Breast epithelium (tissue), 3 donors: ENCODE data around the gene MMD.

Source experiments
- POLR2A ChIP-seq: fragments of 450-650 bp; IDR thresholded peaks from one replicate; pipeline ENCODE4 v1.6.1; 2016; ENCODE audit warnings: antibody characterized with exemption, mild to moderate bottlenecking, moderate library complexity
- POLR2AphosphoS5 ChIP-seq, 3 donors: sonication (generic); formaldehyde crosslinking; IDR thresholded peaks; one replicate each; pipeline ENCODE4 v1.6.1; 2017; ENCODE audit warnings: antibody characterized with exemption in 3 of 3
- TF ChIP-seq, protein P1 (sequence below), 3 donors: fragments of 450-650 bp; IDR thresholded peaks; one replicate each; pipeline ENCODE4 v1.5.1; 2016 to 2017; ENCODE audit warnings: antibody characterized with exemption in 3 of 3, mild to moderate bottlenecking in 3 of 3, moderate library complexity in 3 of 3

- TF ChIP-seq, protein P1, sequence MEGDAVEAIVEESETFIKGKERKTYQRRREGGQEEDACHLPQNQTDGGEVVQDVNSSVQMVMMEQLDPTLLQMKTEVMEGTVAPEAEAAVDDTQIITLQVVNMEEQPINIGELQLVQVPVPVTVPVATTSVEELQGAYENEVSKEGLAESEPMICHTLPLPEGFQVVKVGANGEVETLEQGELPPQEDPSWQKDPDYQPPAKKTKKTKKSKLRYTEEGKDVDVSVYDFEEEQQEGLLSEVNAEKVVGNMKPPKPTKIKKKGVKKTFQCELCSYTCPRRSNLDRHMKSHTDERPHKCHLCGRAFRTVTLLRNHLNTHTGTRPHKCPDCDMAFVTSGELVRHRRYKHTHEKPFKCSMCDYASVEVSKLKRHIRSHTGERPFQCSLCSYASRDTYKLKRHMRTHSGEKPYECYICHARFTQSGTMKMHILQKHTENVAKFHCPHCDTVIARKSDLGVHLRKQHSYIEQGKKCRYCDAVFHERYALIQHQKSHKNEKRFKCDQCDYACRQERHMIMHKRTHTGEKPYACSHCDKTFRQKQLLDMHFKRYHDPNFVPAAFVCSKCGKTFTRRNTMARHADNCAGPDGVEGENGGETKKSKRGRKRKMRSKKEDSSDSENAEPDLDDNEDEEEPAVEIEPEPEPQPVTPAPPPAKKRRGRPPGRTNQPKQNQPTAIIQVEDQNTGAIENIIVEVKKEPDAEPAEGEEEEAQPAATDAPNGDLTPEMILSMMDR (IDR thresholded peaks at IDR 0.05): no peak
- TF ChIP-seq POLR2AphosphoS5 (IDR thresholded peaks at IDR 0.05): no peak
- TF ChIP-seq POLR2A: no peak
Observed at GRCh38 chr17:55436224-55437158, 14.9 kb upstream of the MMD start.
